GM12892 (cell line): Measurements from ENCODE around the gene MYO7A.

ENCODE experiments used
- POLR2A ChIP-seq: IDR thresholded peaks from 2 replicates; pipeline ENCODE4 v1.6.1; 2011; ENCODE audit warnings: low read depth, low read length, control low read depth
- POLR2AphosphoS5 ChIP-seq: IDR thresholded peaks from 2 replicates; pipeline ENCODE4 v1.6.1; 2011; ENCODE audit warnings: low read depth, low read length, control low read depth
- TAF1 ChIP-seq: IDR thresholded peaks from 2 replicates; pipeline ENCODE4 v1.6.1; 2011; ENCODE audit warnings: low read depth, mild to moderate bottlenecking, control low read depth, low read length, borderline replicate concordance

- TF ChIP-seq POLR2A, result no peak
- TF ChIP-seq TAF1, result no peak
- TF ChIP-seq POLR2AphosphoS5, result no peak
Measured at GRCh38 chr11:77206264-77207018, 78.4 kb downstream of the MYO7A start.
